Measurements from ENCODE around the gene SPEN.

DNA sequence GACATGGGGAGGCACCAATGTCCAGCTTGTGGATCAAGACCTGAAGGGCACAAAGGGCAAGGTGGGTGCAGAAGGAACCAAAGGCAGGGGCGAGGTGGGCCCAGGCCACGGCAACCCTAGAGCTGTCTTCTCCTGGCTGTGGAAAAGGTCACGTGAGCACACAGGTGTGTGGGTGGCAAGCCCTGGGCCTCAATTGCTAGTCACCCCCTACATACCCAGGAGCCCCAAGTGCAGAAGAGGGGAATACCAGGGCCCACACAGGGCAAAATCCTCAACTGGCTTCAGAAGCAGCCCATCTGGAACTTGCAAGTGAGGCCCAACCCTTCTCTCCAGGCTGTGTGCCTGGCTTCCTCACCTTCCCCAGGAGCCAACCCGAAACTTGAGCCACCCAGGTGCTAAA, 102.8 kb downstream of the SPEN start:
- TF ChIP-seq, protein P1, sequence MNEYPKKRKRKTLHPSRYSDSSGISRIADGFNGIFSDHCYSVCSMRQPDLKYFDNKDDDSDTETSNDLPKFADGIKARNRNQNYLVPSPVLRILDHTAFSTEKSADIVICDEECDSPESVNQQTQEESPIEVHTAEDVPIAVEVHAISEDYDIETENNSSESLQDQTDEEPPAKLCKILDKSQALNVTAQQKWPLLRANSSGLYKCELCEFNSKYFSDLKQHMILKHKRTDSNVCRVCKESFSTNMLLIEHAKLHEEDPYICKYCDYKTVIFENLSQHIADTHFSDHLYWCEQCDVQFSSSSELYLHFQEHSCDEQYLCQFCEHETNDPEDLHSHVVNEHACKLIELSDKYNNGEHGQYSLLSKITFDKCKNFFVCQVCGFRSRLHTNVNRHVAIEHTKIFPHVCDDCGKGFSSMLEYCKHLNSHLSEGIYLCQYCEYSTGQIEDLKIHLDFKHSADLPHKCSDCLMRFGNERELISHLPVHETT (tag by site-specific recombination; IDR thresholded peaks at IDR 0.05), result no peak
- TF ChIP-seq ZNF37A (tag by site-specific recombination; IDR thresholded peaks at IDR 0.05), result no peak
- TF ChIP-seq, protein P2, sequence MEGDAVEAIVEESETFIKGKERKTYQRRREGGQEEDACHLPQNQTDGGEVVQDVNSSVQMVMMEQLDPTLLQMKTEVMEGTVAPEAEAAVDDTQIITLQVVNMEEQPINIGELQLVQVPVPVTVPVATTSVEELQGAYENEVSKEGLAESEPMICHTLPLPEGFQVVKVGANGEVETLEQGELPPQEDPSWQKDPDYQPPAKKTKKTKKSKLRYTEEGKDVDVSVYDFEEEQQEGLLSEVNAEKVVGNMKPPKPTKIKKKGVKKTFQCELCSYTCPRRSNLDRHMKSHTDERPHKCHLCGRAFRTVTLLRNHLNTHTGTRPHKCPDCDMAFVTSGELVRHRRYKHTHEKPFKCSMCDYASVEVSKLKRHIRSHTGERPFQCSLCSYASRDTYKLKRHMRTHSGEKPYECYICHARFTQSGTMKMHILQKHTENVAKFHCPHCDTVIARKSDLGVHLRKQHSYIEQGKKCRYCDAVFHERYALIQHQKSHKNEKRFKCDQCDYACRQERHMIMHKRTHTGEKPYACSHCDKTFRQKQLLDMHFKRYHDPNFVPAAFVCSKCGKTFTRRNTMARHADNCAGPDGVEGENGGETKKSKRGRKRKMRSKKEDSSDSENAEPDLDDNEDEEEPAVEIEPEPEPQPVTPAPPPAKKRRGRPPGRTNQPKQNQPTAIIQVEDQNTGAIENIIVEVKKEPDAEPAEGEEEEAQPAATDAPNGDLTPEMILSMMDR (tag by site-specific recombination; IDR thresholded peaks at IDR 0.05), result no peak
- TF ChIP-seq ZNF133 (tag by site-specific recombination; IDR thresholded peaks at IDR 0.05), result no peak
- TF ChIP-seq ZBTB1 (tag by site-specific recombination; IDR thresholded peaks at IDR 0.05), result no peak
- TF ChIP-seq ZEB2 (tag by site-specific recombination; IDR thresholded peaks at IDR 0.05), result no peak
- no peak for TF ChIP-seq ZBTB8A (tag by site-specific recombination; IDR thresholded peaks at IDR 0.05)
- TF ChIP-seq ZNF302 (tag by site-specific recombination; IDR thresholded peaks at IDR 0.05; ENCODE audit: low read depth), result no peak
- TF ChIP-seq, protein P3, sequence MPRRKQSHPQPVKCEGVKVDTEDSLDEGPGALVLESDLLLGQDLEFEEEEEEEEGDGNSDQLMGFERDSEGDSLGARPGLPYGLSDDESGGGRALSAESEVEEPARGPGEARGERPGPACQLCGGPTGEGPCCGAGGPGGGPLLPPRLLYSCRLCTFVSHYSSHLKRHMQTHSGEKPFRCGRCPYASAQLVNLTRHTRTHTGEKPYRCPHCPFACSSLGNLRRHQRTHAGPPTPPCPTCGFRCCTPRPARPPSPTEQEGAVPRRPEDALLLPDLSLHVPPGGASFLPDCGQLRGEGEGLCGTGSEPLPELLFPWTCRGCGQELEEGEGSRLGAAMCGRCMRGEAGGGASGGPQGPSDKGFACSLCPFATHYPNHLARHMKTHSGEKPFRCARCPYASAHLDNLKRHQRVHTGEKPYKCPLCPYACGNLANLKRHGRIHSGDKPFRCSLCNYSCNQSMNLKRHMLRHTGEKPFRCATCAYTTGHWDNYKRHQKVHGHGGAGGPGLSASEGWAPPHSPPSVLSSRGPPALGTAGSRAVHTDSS (tag by site-specific recombination; IDR thresholded peaks at IDR 0.05), result no peak
